ENCODE results near the gene CCNG2.
A peak's percentile ranks its signal among the peaks of the same experiment; 100 is the strongest.

Gene CCNG2
- 4.3 to 34.0 (median 18.8) reads per million in 9 experiments for total RNA-seq

- Mint-ChIP-seq H3K27ac (peak within 1 kb of the TSS; percentile 92 to 99), H3K4me1 (ENCODE audit: low read depth in 2 of 2) (peaks cover 9 to 12% of the 10 kb centered on the region in 2 donors), H3K9me3 (no peaks in the 10 kb centered on the region), H3K4me3 (peak within 1 kb of the TSS; percentile 98 to 100), H3K36me3 (ENCODE audit: insufficient read depth) (peaks cover 41% of the 10 kb centered on the region), H3K27me3 (no peaks in the 10 kb centered on the region)
- DNase-seq (peak; percentile 43 to 81 (median 56)), ATAC-seq (replicated peaks) (peak; percentile 45)
These were observed at the start of gene CCNG2 for GRCh38 chr4:77156912-77157858. TSS of gene CCNG2 (plus strand) at chr4:77157207. CDS start at chr4:77158533, 1,326 bp downstream.

GRCh38 chr4:77110730-77111129 is 46.3 kb upstream of the CCNG2 start:
- ATAC-seq (replicated peaks) (no peak), DNase-seq (no peak)
- H3K4me1 Mint-ChIP-seq (ENCODE audit: low read depth in 2 of 2) = no peaks in the 10 kb centered on the region
- H3K9me3 Mint-ChIP-seq = no peaks in the 10 kb centered on the region
- no peak overlapping the region for H3K27ac Mint-ChIP-seq
- peaks cover 34 to 37% of the 10 kb centered on the region in 2 donors for H3K27me3 Mint-ChIP-seq
- no peak overlapping the region for H3K4me3 Mint-ChIP-seq
- H3K36me3 Mint-ChIP-seq (ENCODE audit: insufficient read depth) = peaks cover 3% of the 10 kb centered on the region

GRCh38 chr4:77113069-77113468 is 43.9 kb upstream of the CCNG2 start:
- H3K27ac Mint-ChIP-seq = no peak overlapping the region
- no peaks in the 10 kb centered on the region for H3K9me3 Mint-ChIP-seq
- H3K4me1 Mint-ChIP-seq (ENCODE audit: low read depth in 2 of 2) = no peaks in the 10 kb centered on the region
- no peak overlapping the region for H3K4me3 Mint-ChIP-seq
- ATAC-seq (replicated peaks) = no peak
- peaks cover 3% of the 10 kb centered on the region for H3K36me3 Mint-ChIP-seq (ENCODE audit: insufficient read depth)
- no peak for DNase-seq
- H3K27me3 Mint-ChIP-seq = peaks cover 18 to 23% of the 10 kb centered on the region in 2 donors

- DNase-seq = no peak
- H3K36me3 Mint-ChIP-seq (ENCODE audit: insufficient read depth) = peaks cover 3% of the 10 kb centered on the region
- H3K4me3 Mint-ChIP-seq = no peak overlapping the region
- no peaks in the 10 kb centered on the region for H3K9me3 Mint-ChIP-seq
- peaks cover 36% of the 10 kb centered on the region in 2 donors for H3K27me3 Mint-ChIP-seq
- H3K27ac Mint-ChIP-seq = no peak overlapping the region
- ATAC-seq (replicated peaks) = no peak
- no peaks in the 10 kb centered on the region for H3K4me1 Mint-ChIP-seq (ENCODE audit: low read depth in 2 of 2)
These were observed 39.3 kb upstream of the CCNG2 start for GRCh38 chr4:77117721-77118120.

- Mint-ChIP-seq H3K4me3 (no peak overlapping the region), H3K36me3 (ENCODE audit: insufficient read depth) (peaks cover 3% of the 10 kb centered on the region), H3K4me1 (ENCODE audit: low read depth in 2 of 2) (no peaks in the 10 kb centered on the region), H3K27ac (no peak overlapping the region), H3K9me3 (no peaks in the 10 kb centered on the region), H3K27me3 (peaks cover 26 to 45% of the 10 kb centered on the region in 2 donors)
- DNase-seq (no peak), ATAC-seq (replicated peaks) (no peak)
These were observed 36.0 kb upstream of the CCNG2 start for GRCh38 chr4:77120886-77121508.

GRCh38 chr4:77121736-77122240 is 35.2 kb upstream of the CCNG2 start:
- Mint-ChIP-seq H3K4me1 (ENCODE audit: low read depth in 2 of 2) (no peaks in the 10 kb centered on the region), H3K36me3 (ENCODE audit: insufficient read depth) (peaks cover 3% of the 10 kb centered on the region), H3K27ac (no peak overlapping the region), H3K27me3 (peaks cover 26 to 45% of the 10 kb centered on the region in 2 donors), H3K4me3 (no peak overlapping the region), H3K9me3 (no peaks in the 10 kb centered on the region)
- ATAC-seq (replicated peaks) = no peak
- DNase-seq = no peak

GRCh38 chr4:77122656-77123055 is 34.4 kb upstream of the CCNG2 start:
- ATAC-seq (replicated peaks) (no peak), DNase-seq (no peak)
- Mint-ChIP-seq H3K9me3 (no peaks in the 10 kb centered on the region), H3K4me3 (no peak overlapping the region), H3K27me3 (peaks cover 26 to 45% of the 10 kb centered on the region in 2 donors), H3K27ac (no peak overlapping the region), H3K4me1 (ENCODE audit: low read depth in 2 of 2) (peaks cover 0 to 4% of the 10 kb centered on the region in 2 donors), H3K36me3 (ENCODE audit: insufficient read depth) (peaks cover 3% of the 10 kb centered on the region)

GRCh38 chr4:77123411-77123810 is 33.6 kb upstream of the CCNG2 start:
- DNase-seq = no peak
- ATAC-seq (replicated peaks) = no peak
- Mint-ChIP-seq H3K36me3 (ENCODE audit: insufficient read depth) (peaks cover 3% of the 10 kb centered on the region), H3K27ac (no peak overlapping the region), H3K4me1 (ENCODE audit: low read depth in 2 of 2) (peaks cover 0 to 4% of the 10 kb centered on the region in 2 donors), H3K4me3 (no peak overlapping the region), H3K27me3 (peaks cover 26 to 45% of the 10 kb centered on the region in 2 donors), H3K9me3 (no peaks in the 10 kb centered on the region)

GRCh38 chr4:77124576-77124975 is 32.4 kb upstream of the CCNG2 start:
- Mint-ChIP-seq H3K4me3 (no peak overlapping the region), H3K27me3 (peaks cover 31 to 45% of the 10 kb centered on the region in 2 donors), H3K4me1 (ENCODE audit: low read depth in 2 of 2) (peaks cover 0 to 4% of the 10 kb centered on the region in 2 donors), H3K36me3 (ENCODE audit: insufficient read depth) (peaks cover 2% of the 10 kb centered on the region), H3K9me3 (no peaks in the 10 kb centered on the region), H3K27ac (no peak overlapping the region)
- no peak for ATAC-seq (replicated peaks)
- no peak for DNase-seq

GRCh38 chr4:77125961-77126360 is 31.0 kb upstream of the CCNG2 start:
- Mint-ChIP-seq H3K4me1 (ENCODE audit: low read depth in 2 of 2) (peaks cover 0 to 4% of the 10 kb centered on the region in 2 donors), H3K36me3 (ENCODE audit: insufficient read depth) (peaks cover 4% of the 10 kb centered on the region), H3K9me3 (no peaks in the 10 kb centered on the region), H3K27ac (no peak overlapping the region), H3K4me3 (no peak overlapping the region), H3K27me3 (peaks cover 33% of the 10 kb centered on the region in 2 donors)
- ATAC-seq (replicated peaks) (no peak), DNase-seq (no peak)

- peaks cover 0 to 4% of the 10 kb centered on the region in 2 donors for H3K4me1 Mint-ChIP-seq (ENCODE audit: low read depth in 2 of 2)
- no peak overlapping the region for H3K27ac Mint-ChIP-seq
- H3K36me3 Mint-ChIP-seq (ENCODE audit: insufficient read depth) = peaks cover 4% of the 10 kb centered on the region
- H3K9me3 Mint-ChIP-seq = no peaks in the 10 kb centered on the region
- H3K27me3 Mint-ChIP-seq = peaks cover 25 to 39% of the 10 kb centered on the region in 2 donors
- DNase-seq (no peak), ATAC-seq (replicated peaks) (peak; percentile 53)
- no peak overlapping the region for H3K4me3 Mint-ChIP-seq
These were observed 30.2 kb upstream of the CCNG2 start for GRCh38 chr4:77126809-77127208.

- Mint-ChIP-seq H3K27ac (no peak overlapping the region), H3K4me3 (no peak overlapping the region), H3K9me3 (no peaks in the 10 kb centered on the region), H3K4me1 (ENCODE audit: low read depth in 2 of 2) (peaks cover 0 to 4% of the 10 kb centered on the region in 2 donors), H3K27me3 (peaks cover 21 to 39% of the 10 kb centered on the region in 2 donors), H3K36me3 (ENCODE audit: insufficient read depth) (peaks cover 4% of the 10 kb centered on the region)
- ATAC-seq (replicated peaks) = peak; percentile 14
- DNase-seq = no peak
These were observed 29.8 kb upstream of the CCNG2 start for GRCh38 chr4:77127215-77127614.

- Mint-ChIP-seq H3K27me3 (peaks cover 12 to 39% of the 10 kb centered on the region in 2 donors), H3K36me3 (ENCODE audit: insufficient read depth) (peaks cover 4% of the 10 kb centered on the region), H3K4me3 (no peak overlapping the region), H3K9me3 (no peaks in the 10 kb centered on the region), H3K27ac (no peak overlapping the region), H3K4me1 (ENCODE audit: low read depth in 2 of 2) (peaks cover 0 to 4% of the 10 kb centered on the region in 2 donors)
- ATAC-seq (replicated peaks) (no peak), DNase-seq (no peak)
These were observed 29.0 kb upstream of the CCNG2 start for GRCh38 chr4:77127837-77128621.

Measured in effector memory CD8-positive, alpha-beta T cell (primary cell).